ENCODE measurements around the gene PIP5KL1.
A peak's percentile ranks its signal among the peaks of the same experiment; 100 is the strongest.

Gene PIP5KL1

DNA sequence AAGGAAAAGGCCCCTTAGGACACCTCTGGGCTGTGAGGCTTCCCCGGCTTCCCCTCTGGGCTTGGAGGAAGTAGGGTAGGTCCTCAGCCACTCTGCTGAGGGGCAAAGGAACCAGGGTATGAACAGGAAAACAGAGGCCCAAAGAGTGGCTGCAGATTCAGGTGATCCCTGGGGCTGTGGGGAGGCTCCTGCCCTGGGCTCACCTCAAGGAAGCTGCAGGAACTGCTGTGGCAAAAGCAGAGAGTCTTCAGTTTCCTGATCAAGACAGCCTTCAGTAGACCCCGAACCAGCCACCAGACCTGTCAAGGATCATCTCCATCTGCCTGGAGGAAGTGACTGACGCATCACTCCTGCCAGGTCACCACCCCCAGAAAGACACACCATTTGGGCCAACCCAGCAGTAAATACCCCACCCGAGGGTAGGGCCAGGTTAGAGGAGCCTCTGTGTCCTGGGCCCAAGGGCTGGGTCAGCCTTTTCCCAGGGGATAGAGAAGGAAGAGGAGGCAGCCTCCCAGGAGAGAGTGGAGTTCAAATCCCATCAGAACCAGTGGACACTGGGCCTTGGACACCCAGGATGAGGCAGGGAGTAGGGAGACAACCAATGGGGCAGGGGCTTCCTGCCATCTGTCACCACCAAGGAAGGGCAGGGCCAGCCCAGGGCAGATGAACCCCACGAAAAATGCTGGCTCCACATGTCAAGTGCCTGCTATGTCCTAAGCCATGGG is 25.4 kb downstream of the PIP5KL1 start:
- Histone ChIP-seq H3K27me3 (ENCODE audit: insufficient read depth, low read length) (no peaks in the 10 kb centered on the region), H3K9me3 (ENCODE audit: low read length) (no peaks in the 10 kb centered on the region), H3K79me2 (ENCODE audit: insufficient read depth, low read length) (no peaks in the 10 kb centered on the region), H3K9ac (ENCODE audit: low read length) (peak overlapping the region; percentile 69), H3K4me2 (ENCODE audit: low read length) (peak overlapping the region; percentile 66), H3K9me2 (ENCODE audit: low read depth, low read length) (no peaks in the 10 kb centered on the region), H2AFZ (ENCODE audit: low read length) (no peak overlapping the region), H3K36me3 (ENCODE audit: insufficient read depth, low read length) (peaks cover 19% of the 10 kb centered on the region; the same call in 1 of the 2 replicates), H3K27ac (ENCODE audit: low read depth, low read length, poor library complexity, severe bottlenecking) (peak overlapping the region; percentile 99), H4K20me1 (ENCODE audit: insufficient read depth, low read length) (no peaks in the 10 kb centered on the region), H3F3A (ENCODE audit: insufficient read depth, low read length) (peaks cover 22% of the 10 kb centered on the region), H3K4me3 (ENCODE audit: low read depth, low read length, poor library complexity, severe bottlenecking) (peak overlapping the region; percentile 46), H3K4me1 (ENCODE audit: insufficient read depth, low read length, severe bottlenecking) (peaks cover 68% of the 10 kb centered on the region)
- TF ChIP-seq EZH2 (IDR thresholded peaks at IDR 0.05; ENCODE audit: borderline replicate concordance, low read length), result no peak
- no peak for TF ChIP-seq CTCF (IDR thresholded peaks at IDR 0.05; ENCODE audit: low read length)

DNA sequence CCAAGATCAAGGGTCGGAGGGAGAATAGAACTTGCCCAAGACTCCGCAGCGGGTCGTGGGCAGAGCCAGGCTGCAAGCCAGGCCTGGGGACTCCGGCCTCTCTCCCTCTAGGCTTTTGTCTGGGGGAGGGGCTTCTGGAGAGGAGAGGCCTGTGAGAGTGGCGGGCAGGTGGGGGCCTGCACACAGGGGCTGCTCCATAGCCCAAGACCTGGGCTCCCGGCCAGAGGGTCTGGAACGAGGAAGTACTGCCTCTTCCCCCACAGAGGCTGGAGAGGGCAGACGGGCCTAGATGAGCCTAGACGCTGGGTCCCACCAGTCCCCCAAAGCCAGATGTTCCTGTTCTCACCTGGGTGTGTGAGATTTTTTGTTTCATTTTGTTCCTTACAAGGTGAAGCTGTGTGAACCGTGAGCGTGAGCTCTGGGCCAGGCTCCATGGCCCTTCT is 26.0 kb downstream of the PIP5KL1 start:
- Histone ChIP-seq H3K36me3 (ENCODE audit: insufficient read depth, low read length) (peaks cover 13% of the 10 kb centered on the region; the same call in 1 of the 2 replicates), H4K20me1 (ENCODE audit: insufficient read depth, low read length) (no peaks in the 10 kb centered on the region), H3K9me3 (ENCODE audit: low read length) (no peaks in the 10 kb centered on the region), H3K9me2 (ENCODE audit: low read depth, low read length) (no peaks in the 10 kb centered on the region), H3K27ac (ENCODE audit: low read depth, low read length, poor library complexity, severe bottlenecking) (peak overlapping the region; percentile 99), H3F3A (ENCODE audit: insufficient read depth, low read length) (peaks cover 22% of the 10 kb centered on the region), H3K4me2 (ENCODE audit: low read length) (peak overlapping the region; percentile 66), H3K79me2 (ENCODE audit: insufficient read depth, low read length) (no peaks in the 10 kb centered on the region), H3K4me1 (ENCODE audit: insufficient read depth, low read length, severe bottlenecking) (peaks cover 74% of the 10 kb centered on the region), H2AFZ (ENCODE audit: low read length) (no peak overlapping the region), H3K27me3 (ENCODE audit: insufficient read depth, low read length) (no peaks in the 10 kb centered on the region), H3K9ac (ENCODE audit: low read length) (peak overlapping the region; percentile 69), H3K4me3 (ENCODE audit: low read depth, low read length, poor library complexity, severe bottlenecking) (peak overlapping the region; percentile 46)
- TF ChIP-seq EZH2 (IDR thresholded peaks at IDR 0.05; ENCODE audit: borderline replicate concordance, low read length) (no peak), CTCF (IDR thresholded peaks at IDR 0.05; ENCODE audit: low read length) (no peak)

DNA sequence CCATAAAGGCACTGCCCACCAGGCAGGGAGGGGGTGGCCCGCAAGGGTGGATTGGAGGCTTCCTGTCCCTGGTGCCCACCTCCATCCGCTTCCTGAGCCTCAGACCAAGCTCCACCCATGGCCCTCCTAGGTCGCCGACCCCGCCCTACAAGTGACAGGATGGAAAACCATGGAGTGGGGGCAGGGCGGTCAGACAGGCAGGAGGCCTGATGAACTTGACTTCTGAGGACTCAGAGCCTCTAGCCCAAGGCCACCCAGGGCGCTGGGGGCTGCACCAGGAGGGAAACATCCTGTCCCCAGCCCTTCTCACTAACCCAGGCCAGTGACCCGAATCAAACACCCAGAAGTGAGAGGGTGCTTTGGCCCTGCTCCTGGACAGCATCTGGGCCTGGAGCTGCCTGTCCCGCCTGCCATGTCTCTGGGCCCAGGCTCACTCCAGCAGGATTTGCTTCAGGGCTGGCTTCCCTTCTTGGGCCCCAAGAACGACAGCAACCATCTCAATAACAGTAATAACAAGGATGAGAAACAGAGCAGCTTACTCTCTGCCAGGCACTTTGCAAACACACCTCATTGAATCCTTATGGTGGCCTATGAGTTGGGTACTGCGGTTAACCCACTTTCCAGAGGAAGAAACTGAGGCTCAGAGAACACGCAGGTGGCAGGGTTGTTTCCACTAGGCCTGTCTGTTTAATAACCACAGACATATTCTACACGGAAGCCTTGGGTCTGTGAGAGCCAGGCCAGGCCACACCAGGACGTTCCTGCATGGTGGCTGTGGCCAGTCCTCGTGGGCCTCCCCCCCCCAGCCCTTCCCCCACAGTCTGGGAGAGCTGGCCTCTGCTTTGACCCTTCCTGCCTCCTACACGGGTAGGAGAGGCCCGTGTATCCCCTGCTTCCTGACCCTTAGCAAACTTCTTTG is 26.8 kb downstream of the PIP5KL1 start:
- peaks cover 12% of the 10 kb centered on the region; the same call in 1 of the 2 replicates for H3K36me3 ChIP-seq (ENCODE audit: insufficient read depth, low read length)
- TF ChIP-seq CTCF (IDR thresholded peaks at IDR 0.05; ENCODE audit: low read length) (no peak), EZH2 (IDR thresholded peaks at IDR 0.05; ENCODE audit: borderline replicate concordance, low read length) (no peak)
- H3K9ac ChIP-seq (ENCODE audit: low read length), result peak overlapping the region; percentile 69
- H3F3A ChIP-seq (ENCODE audit: insufficient read depth, low read length), result peaks cover 22% of the 10 kb centered on the region
- H3K27ac ChIP-seq (ENCODE audit: low read depth, low read length, poor library complexity, severe bottlenecking), result peak overlapping the region; percentile 99
- no peaks in the 10 kb centered on the region for H3K27me3 ChIP-seq (ENCODE audit: insufficient read depth, low read length)
- no peaks in the 10 kb centered on the region for H3K9me2 ChIP-seq (ENCODE audit: low read depth, low read length)
- peak overlapping the region; percentile 46 for H3K4me3 ChIP-seq (ENCODE audit: low read depth, low read length, poor library complexity, severe bottlenecking)
- H4K20me1 ChIP-seq (ENCODE audit: insufficient read depth, low read length), result no peaks in the 10 kb centered on the region
- H3K4me1 ChIP-seq (ENCODE audit: insufficient read depth, low read length, severe bottlenecking), result peaks cover 74% of the 10 kb centered on the region
- H3K4me2 ChIP-seq (ENCODE audit: low read length), result peak overlapping the region; percentile 66
- no peaks in the 10 kb centered on the region for H3K9me3 ChIP-seq (ENCODE audit: low read length)
- H2AFZ ChIP-seq (ENCODE audit: low read length), result no peak overlapping the region
- no peaks in the 10 kb centered on the region for H3K79me2 ChIP-seq (ENCODE audit: insufficient read depth, low read length)
